IPS-18c (cell line): ENCODE results near the gene ARPP19.
"Not testable (repeated sequence)": the region's sequence is repeated elsewhere in the genome, so short reads cannot be mapped to it uniquely, and the experiment has no call there.

Source experiments
- H3K4me3 ChIP-seq: 2 replicates; pipeline ENCODE4 v1.7.0; 2013; ENCODE audit warnings: low read depth, mild to moderate bottlenecking, low read length, moderate library complexity; ENCODE audit not compliant: insufficient read depth
- H3K9me3 ChIP-seq: one replicate; pipeline ENCODE4 v1.6.1; 2013; ENCODE audit warnings: mild to moderate bottlenecking, low read length, moderate library complexity; ENCODE audit not compliant: control insufficient read depth, insufficient read depth

ARPP19 gene

GRCh38 chr15:52523647-52524046, 45.2 kb downstream of the ARPP19 start:
- Histone ChIP-seq H3K4me3 (no peak overlapping the region), H3K9me3 (no peaks in the 10 kb centered on the region)

- Histone ChIP-seq H3K9me3 (no peaks in the 10 kb centered on the region), H3K4me3 (no peak overlapping the region)
Measured at GRCh38 chr15:52523192-52523591, 45.6 kb downstream of the ARPP19 start.

GRCh38 chr15:52521682-52522081, 47.1 kb downstream of the ARPP19 start:
- H3K4me3 ChIP-seq = no peak overlapping the region
- H3K9me3 ChIP-seq = no peaks in the 10 kb centered on the region

- H3K9me3 ChIP-seq = no peaks in the 10 kb centered on the region
- H3K4me3 ChIP-seq = no peak overlapping the region
Measured at GRCh38 chr15:52520421-52520820, 48.4 kb downstream of the ARPP19 start.

- Histone ChIP-seq H3K9me3 (no peaks in the 10 kb centered on the region), H3K4me3 (no peak overlapping the region)
Measured at GRCh38 chr15:52518487-52519371, 50.1 kb downstream of the ARPP19 start.

GRCh38 chr15:52517014-52517413, 51.8 kb downstream of the ARPP19 start:
- H3K4me3 ChIP-seq = no peak overlapping the region
- no peaks in the 10 kb centered on the region for H3K9me3 ChIP-seq

- H3K9me3 ChIP-seq = no peaks in the 10 kb centered on the region
- H3K4me3 ChIP-seq = no peak overlapping the region
Measured at GRCh38 chr15:52515343-52515742, 53.5 kb downstream of the ARPP19 start.

GRCh38 chr15:52514482-52514881, 54.3 kb downstream of the ARPP19 start:
- Histone ChIP-seq H3K9me3 (no peaks in the 10 kb centered on the region), H3K4me3 (no peak overlapping the region)

GRCh38 chr15:52512869-52513268, 56.0 kb downstream of the ARPP19 start:
- not testable (repeated sequence) for H3K9me3 ChIP-seq, H3K4me3 ChIP-seq

- no peak overlapping the region for H3K4me3 ChIP-seq
- no peaks in the 10 kb centered on the region for H3K9me3 ChIP-seq
Measured at GRCh38 chr15:52511084-52511483, 57.7 kb downstream of the ARPP19 start.

- no peaks in the 10 kb centered on the region for H3K9me3 ChIP-seq
- H3K4me3 ChIP-seq = no peak overlapping the region
Measured at GRCh38 chr15:52509500-52510245, 59.2 kb downstream of the ARPP19 start.

- Histone ChIP-seq H3K9me3 (no peaks in the 10 kb centered on the region), H3K4me3 (no peak overlapping the region)
Measured at GRCh38 chr15:52506549-52506948, 62.3 kb downstream of the ARPP19 start.

- no peaks in the 10 kb centered on the region for H3K9me3 ChIP-seq
- H3K4me3 ChIP-seq = no peak overlapping the region
Measured at GRCh38 chr15:52505151-52505550, 63.7 kb downstream of the ARPP19 start.

GRCh38 chr15:52503788-52504496, 64.9 kb downstream of the ARPP19 start:
- no peak overlapping the region for H3K4me3 ChIP-seq
- H3K9me3 ChIP-seq = no peaks in the 10 kb centered on the region

GRCh38 chr15:52502608-52503007, 66.2 kb downstream of the ARPP19 start:
- no peaks in the 10 kb centered on the region for H3K9me3 ChIP-seq
- no peak overlapping the region for H3K4me3 ChIP-seq

- Histone ChIP-seq H3K9me3 (no peaks in the 10 kb centered on the region), H3K4me3 (no peak overlapping the region)
Measured at GRCh38 chr15:52499506-52499905, 69.3 kb downstream of the ARPP19 start.

GRCh38 chr15:52498706-52499105, 70.1 kb downstream of the ARPP19 start:
- no peak overlapping the region for H3K4me3 ChIP-seq
- no peaks in the 10 kb centered on the region for H3K9me3 ChIP-seq
